Pancreas (tissue), 10 donors: Measurements from ENCODE around the gene GJA4. TPM values are rescaled to one million over a fixed set of nuclear protein-coding genes. Genes with fewer than 3 reads are reported as not detected.
A peak's percentile ranks its signal among the peaks of the same experiment; 100 is the strongest.
"Not testable (repeated sequence)": the region's sequence is repeated elsewhere in the genome, so short reads cannot be mapped to it uniquely, and the experiment has no call there.

Experiments
- ATAC-seq, 4 donors: fragments of 200-7000 bp; cut with Tn5 transposase; one replicate each; pipeline versions ENCODE4 v1.8.0 to v1.9.1; 2020; ENCODE audit warnings: mild to moderate bottlenecking in 4 of 4, moderate library complexity in 4 of 4
- DNase-seq, 6 donors: peaks; one replicate each; pipeline ENCODE4 v3.0.0-alpha.2; 2020
- FAIRE-seq: peaks from 2 replicates; lab custom pipeline; 2012; peaks lifted over from hg19 to GRCh38; lab: Jason Lieb, UNC
- H3K27ac ChIP-seq, 4 donors: fragments of 200-600 bp; sonication (generic); 1 replicate in 3 of 4; 2 replicates in 1 of 4; pipeline versions ENCODE4 v1.5.0 to v1.8.0; 2020
- H3K27me3 ChIP-seq, 4 donors: fragments of 200-600 bp; one replicate each; pipeline ENCODE4 v1.8.0; 2021
- H3K36me3 ChIP-seq, 3 donors: fragments of 200-600 bp; sonication (generic) in 1 of 3; one replicate each; pipeline versions ENCODE4 v1.5.0 to v1.8.0; 2020 to 2021
- H3K4me1 ChIP-seq, 3 donors: fragments of 200-600 bp; one replicate each; pipeline ENCODE4 v1.8.0; 2021
- H3K4me3 ChIP-seq, 4 donors: fragments of 200-600 bp; sonication (generic) in 2 of 4; one replicate each; pipeline versions ENCODE4 v1.5.0 to v1.8.0; 2020 to 2021
- H3K9me3 ChIP-seq, 4 donors: fragments of 200-600 bp; one replicate each; pipeline ENCODE4 v1.8.0; 2021
- WGBS, 2 donors: extraction: QIAGEN DNeasy Blood & Tissue Kit; methylation state at CpG; one replicate each; pipeline ENCODE4 v1.1.7; 2013; 5-methylcytosine and 5-hydroxymethylcytosine counted together
- intact Hi-C, 3 donors: fragments of 100-400 bp; cut with DNase I; formaldehyde crosslinking; loops; one replicate each; pipeline versions ENCODE4 v1.11.1 to v1.14.2; 2022
- polyA plus RNA-seq, 2 donors: library from polyadenylated mRNA; stranded (reverse); fragments of 200-250 nt; gene quantifications; one replicate each; pipeline ENCODE4 v1.2.3, GENCODE V29; 2013
- total RNA-seq, 6 donors: library from RNA; stranded (reverse); fragmentation: NEBNext Ultra II Directional in 4 of 6; extraction: Animal tissue kit (Norgen Biotek cat#: 25700) in 4 of 6; gene quantifications; one replicate each; pipeline versions ENCODE4 v1.2.1 to v1.2.4, GENCODE V29; 2021 to 2023
- TF ChIP-seq, protein P1 (sequence below), 4 donors: fragments of 200-600 bp; sonication (generic) in 3 of 4; IDR thresholded peaks; one replicate each; pipeline versions ENCODE4 v1.5.0 to v1.8.0; 2021; ENCODE audit warnings: antibody characterized with exemption in 4 of 4
- donor health status: healthy with polysubstance abuse.
- donor health status: DM: no; HTN: no; CAD: no; lungs with moderate emphysema.
- donor health status: DM: no; HTN: no; CAD: no.
- donor health status: control.
- donor health status: control.
- donor health status: Bipolar disorder and iron deficiency.
- donor health status: DM: yes; HTN: yes; CAD: no.
- donor health status: DM: no; HTN: no; CAD: no.
- donor health status: DM: no; HTN: no; CAD: no.
- donor health status: DM: yes; HTN: yes; CAD: no.

GJA4 gene
- total and polyA plus RNA-seq, 8 donors, result 1.1 to 6.7 (median 1.6) TPM

- intact Hi-C loops, result no loop called here
Observed at GRCh38 chr1:34816778-34817177, 24.0 kb downstream of the GJA4 start.

GRCh38 chr1:34818862-34819261 lies 26.1 kb downstream of the GJA4 start:
- intact Hi-C loops, H3K9me3 ChIP-seq, ATAC-seq, DNase-seq, H3K36me3 ChIP-seq, H3K4me1 ChIP-seq, FAIRE-seq, H3K4me3 ChIP-seq, H3K27me3 ChIP-seq, H3K27ac ChIP-seq: not testable (repeated sequence)
- WGBS, 2 donors, result 97 to 98% methylated on average over 2 of the region's 2 CpGs

More at GRCh38 chr1:34816778-34817177, 24.0 kb downstream of the GJA4 start:
- TF ChIP-seq, protein P1, sequence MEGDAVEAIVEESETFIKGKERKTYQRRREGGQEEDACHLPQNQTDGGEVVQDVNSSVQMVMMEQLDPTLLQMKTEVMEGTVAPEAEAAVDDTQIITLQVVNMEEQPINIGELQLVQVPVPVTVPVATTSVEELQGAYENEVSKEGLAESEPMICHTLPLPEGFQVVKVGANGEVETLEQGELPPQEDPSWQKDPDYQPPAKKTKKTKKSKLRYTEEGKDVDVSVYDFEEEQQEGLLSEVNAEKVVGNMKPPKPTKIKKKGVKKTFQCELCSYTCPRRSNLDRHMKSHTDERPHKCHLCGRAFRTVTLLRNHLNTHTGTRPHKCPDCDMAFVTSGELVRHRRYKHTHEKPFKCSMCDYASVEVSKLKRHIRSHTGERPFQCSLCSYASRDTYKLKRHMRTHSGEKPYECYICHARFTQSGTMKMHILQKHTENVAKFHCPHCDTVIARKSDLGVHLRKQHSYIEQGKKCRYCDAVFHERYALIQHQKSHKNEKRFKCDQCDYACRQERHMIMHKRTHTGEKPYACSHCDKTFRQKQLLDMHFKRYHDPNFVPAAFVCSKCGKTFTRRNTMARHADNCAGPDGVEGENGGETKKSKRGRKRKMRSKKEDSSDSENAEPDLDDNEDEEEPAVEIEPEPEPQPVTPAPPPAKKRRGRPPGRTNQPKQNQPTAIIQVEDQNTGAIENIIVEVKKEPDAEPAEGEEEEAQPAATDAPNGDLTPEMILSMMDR (IDR thresholded peaks at IDR 0.05), result no peak
- no peak for ATAC-seq
- H3K36me3 ChIP-seq, result no peaks in the 10 kb centered on the region
- no peak overlapping the region for H3K27ac ChIP-seq
- FAIRE-seq, result no peak
- no peaks in the 10 kb centered on the region for H3K27me3 ChIP-seq
- H3K4me3 ChIP-seq, result no peak overlapping the region
- no peak for DNase-seq
- WGBS, 2 donors, result 62 to 63% methylated on average over 3 of the region's 3 CpGs
- H3K4me1 ChIP-seq, result no peaks in the 10 kb centered on the region
- no peaks in the 10 kb centered on the region for H3K9me3 ChIP-seq

- Histone ChIP-seq H3K4me3 (no peak overlapping the region), H3K27ac (no peak overlapping the region), H3K9me3 (no peaks in the 10 kb centered on the region), H3K27me3 (no peaks in the 10 kb centered on the region), H3K36me3 (no peaks in the 10 kb centered on the region), H3K4me1 (peaks cover 10 to 17% (median 16%) of the 10 kb centered on the region in 3 donors)
- intact Hi-C loops, result no loop called here
- WGBS, 2 donors, result 77 to 80% methylated on average over 3 of the region's 3 CpGs
- ATAC-seq, result no peak
- no peak for FAIRE-seq
- no peak for DNase-seq
- TF ChIP-seq, protein P1 (IDR thresholded peaks at IDR 0.05), result no peak
Observed at GRCh38 chr1:34822202-34822601, 29.4 kb downstream of the GJA4 start.

DNA sequence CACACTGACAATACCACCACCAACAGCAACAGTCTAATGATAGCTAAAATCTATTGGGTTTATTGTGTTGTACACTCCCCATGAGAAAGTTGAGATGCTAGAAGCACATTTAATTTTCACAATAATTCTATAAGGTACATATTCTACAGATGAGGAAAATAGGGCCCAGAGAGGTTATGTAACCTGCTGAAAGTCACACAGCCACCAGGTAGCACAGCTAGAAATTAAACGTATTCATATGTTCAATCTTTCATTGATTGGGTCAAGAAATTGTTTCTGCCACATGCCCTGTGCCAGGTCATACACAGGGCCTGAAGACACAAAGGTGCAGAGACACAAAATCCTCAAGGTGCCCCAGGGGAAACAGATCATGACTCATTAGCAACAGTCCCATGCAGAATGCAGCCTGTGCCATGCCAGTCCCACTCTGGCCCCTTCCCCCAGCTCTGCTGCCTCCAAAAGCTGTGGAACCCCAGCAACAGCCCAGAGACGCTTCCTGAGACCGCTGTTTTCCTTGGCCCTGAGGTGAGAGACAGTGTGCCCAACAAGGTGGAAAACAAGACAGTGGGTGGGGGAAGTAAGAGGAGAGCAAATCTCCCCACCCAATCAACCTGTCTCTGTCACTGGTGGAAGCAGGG lies 32.1 kb downstream of the GJA4 start:
- DNase-seq (no peak), FAIRE-seq (no peak), ATAC-seq (peak; percentile 33 to 48 (median 43))
- Histone ChIP-seq H3K9me3 (no peaks in the 10 kb centered on the region), H3K4me3 (no peak overlapping the region), H3K4me1 (peaks cover 16 to 21% (median 17%) of the 10 kb centered on the region in 3 donors), H3K27me3 (no peaks in the 10 kb centered on the region), H3K27ac (peak overlapping the region; percentile 57 to 82 (median 78)), H3K36me3 (no peaks in the 10 kb centered on the region)
- WGBS, 2 donors, result 30 to 54% methylated on average over 3 of the region's 3 CpGs
- intact Hi-C loops, result no loop called here
- TF ChIP-seq, protein P1 (IDR thresholded peaks at IDR 0.05), result no peak

GRCh38 chr1:34825455-34826091 lies 32.8 kb downstream of the GJA4 start:
- Histone ChIP-seq H3K36me3 (no peaks in the 10 kb centered on the region), H3K27me3 (no peaks in the 10 kb centered on the region), H3K4me1 (peaks cover 16 to 21% (median 17%) of the 10 kb centered on the region in 3 donors), H3K4me3 (no peak overlapping the region), H3K9me3 (no peaks in the 10 kb centered on the region), H3K27ac (peak overlapping the region; percentile 57 to 82 (median 78))
- 13 to 29% methylated on average over 11 of the region's 11 CpGs for WGBS, 2 donors
- ATAC-seq (peak; percentile 91 to 96 (median 94)), DNase-seq (peak; percentile 58 to 89 (median 71)), FAIRE-seq (no peak)
- TF ChIP-seq, protein P1 (IDR thresholded peaks at IDR 0.05), result no peak
- intact Hi-C loops, result no loop called here
